ENCODE measurements around the gene NPAS2.

The NPAS2 gene

GRCh38 chr2:100800915-100801314 is 19.0 kb upstream of the NPAS2 start:
- TF ChIP-seq CTCF (IDR thresholded peaks at IDR 0.05) = no peak

GRCh38 chr2:100801402-100801801 is 18.5 kb upstream of the NPAS2 start:
- TF ChIP-seq CTCF (IDR thresholded peaks at IDR 0.05) = no peak

DNA sequence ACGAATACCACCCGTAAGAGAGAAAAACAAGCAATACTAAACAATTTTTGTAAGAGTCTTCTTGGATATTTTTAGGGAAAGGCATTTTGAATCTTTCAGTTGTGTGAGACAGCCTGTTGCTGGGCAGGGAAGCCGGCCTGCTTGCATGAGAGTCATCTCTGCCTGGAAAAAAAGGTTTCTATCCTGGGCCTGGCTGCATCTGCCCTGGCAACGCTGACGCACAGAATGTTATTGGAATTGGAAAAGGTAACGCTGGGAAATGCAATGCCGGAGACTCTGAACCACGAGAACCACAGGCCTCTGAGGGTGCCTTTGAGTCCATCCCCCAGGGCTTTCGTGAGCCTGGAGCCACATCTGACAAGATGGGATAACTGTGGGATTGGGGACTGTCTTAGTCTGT is 17.9 kb upstream of the NPAS2 start:
- no peak for TF ChIP-seq CTCF (IDR thresholded peaks at IDR 0.05)

GRCh38 chr2:100803334-100803733 is 16.6 kb upstream of the NPAS2 start:
- TF ChIP-seq CTCF (IDR thresholded peaks at IDR 0.05) = no peak

DNA sequence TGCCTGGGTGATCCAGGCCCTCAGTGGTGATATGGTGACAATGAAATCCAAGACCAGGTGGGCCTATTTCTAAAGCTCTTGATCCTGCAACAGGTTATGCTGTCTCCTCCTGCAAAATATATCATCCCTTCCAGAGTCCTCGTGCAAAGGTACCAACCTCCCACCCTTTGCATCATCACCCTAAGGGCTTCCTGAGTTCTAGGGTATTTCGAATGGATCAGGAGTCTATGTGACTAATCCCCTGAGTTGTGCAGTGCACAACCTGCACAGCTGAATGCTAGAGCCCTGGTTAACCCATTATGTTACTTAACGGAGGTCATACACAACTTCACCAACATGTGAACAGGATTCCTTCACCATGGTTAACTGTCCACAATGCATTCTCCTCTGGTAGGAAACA is 13.4 kb upstream of the NPAS2 start:
- TF ChIP-seq CTCF (IDR thresholded peaks at IDR 0.05) = no peak

GRCh38 chr2:100807707-100808106 is 12.2 kb upstream of the NPAS2 start:
- TF ChIP-seq CTCF (IDR thresholded peaks at IDR 0.05) = no peak

DNA sequence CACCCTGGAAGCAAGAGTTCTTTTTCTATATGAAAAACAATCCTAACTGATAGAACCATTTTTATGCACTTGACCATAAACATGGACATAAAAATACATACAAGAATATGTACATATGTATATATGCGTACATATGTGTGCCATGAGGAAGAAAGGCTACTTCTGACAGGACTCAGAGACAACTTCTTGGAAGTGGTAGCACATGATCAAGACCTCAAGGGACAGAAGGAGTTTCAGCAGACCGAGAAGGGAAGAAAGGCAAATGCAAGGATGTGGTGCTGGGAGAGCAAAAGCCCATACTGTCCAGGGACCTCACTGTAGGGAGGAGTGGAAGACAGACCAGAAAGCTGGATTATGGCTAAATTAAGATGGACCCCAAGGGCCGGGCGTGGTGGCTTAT is 11.4 kb upstream of the NPAS2 start:
- TF ChIP-seq CTCF (IDR thresholded peaks at IDR 0.05) = no peak

GRCh38 chr2:100809506-100809905 is 10.4 kb upstream of the NPAS2 start:
- TF ChIP-seq CTCF (IDR thresholded peaks at IDR 0.05) = no peak
